Smooth muscle cell (in vitro differentiated cells): ENCODE results near the gene TMEM61. TPM values are rescaled to one million over a fixed set of nuclear protein-coding genes. Genes with fewer than 3 reads are reported as not detected.

Source experiments
- DNase-seq: peaks from one replicate; lab custom pipeline; 2025; ENCODE audit not compliant: unreplicated experiment; lab: John Stamatoyannopoulos, UW
- H2AFZ ChIP-seq: fragments of 200-600 bp; sonication (generic); 2 replicates; pipeline ENCODE4 v1.6.0; 2016; ENCODE audit warnings: antibody characterized with exemption, low read depth, mild to moderate bottlenecking
- H3F3A ChIP-seq: fragments of 200-600 bp; sonication (generic); 2 replicates; pipeline ENCODE4 v1.6.0; 2017; ENCODE audit warnings: antibody characterized with exemption, low read depth
- H3K27ac ChIP-seq: fragments of 200-600 bp; sonication (generic); 2 replicates; pipeline ENCODE4 v1.5.1; 2016; ENCODE audit warnings: low read depth, mild to moderate bottlenecking
- H3K27me3 ChIP-seq: fragments of 200-600 bp; sonication (generic); 2 replicates; pipeline ENCODE4 v1.6.1; 2016; ENCODE audit warnings: low read depth, mild to moderate bottlenecking
- H3K36me3 ChIP-seq: fragments of 200-600 bp; sonication (generic); 2 replicates; pipeline ENCODE4 v1.5.1; 2016; ENCODE audit warnings: low read depth
- H3K4me1 ChIP-seq: fragments of 200-600 bp; sonication (generic); 2 replicates; pipeline ENCODE4 v1.5.1; 2016; ENCODE audit warnings: low read depth
- H3K4me2 ChIP-seq: fragments of 200-600 bp; sonication (generic); 2 replicates; pipeline ENCODE4 v1.6.0; 2016; ENCODE audit warnings: mild to moderate bottlenecking
- H3K4me3 ChIP-seq: fragments of 200-600 bp; sonication (generic); 2 replicates; pipeline ENCODE4 v1.5.1; 2016; ENCODE audit warnings: mild to moderate bottlenecking
- H3K79me2 ChIP-seq: fragments of 200-600 bp; sonication (generic); 2 replicates; pipeline ENCODE4 v1.6.0; 2016; ENCODE audit warnings: low read depth, mild to moderate bottlenecking
- H3K9ac ChIP-seq: fragments of 200-600 bp; sonication (generic); 2 replicates; pipeline ENCODE4 v1.6.0; 2016; ENCODE audit warnings: low read depth
- H3K9me3 ChIP-seq: fragments of 200-600 bp; sonication (generic); replicated peaks from 2 replicates; pipeline ENCODE4 v1.5.1; 2016; ENCODE audit warnings: low read depth
- H4K20me1 ChIP-seq: fragments of 200-600 bp; sonication (generic); 2 replicates; pipeline ENCODE4 v1.6.0; 2016; ENCODE audit warnings: low read depth
- WGBS: methylation state at CpG from one replicate; pipeline ENCODE4 v1.1.7; 2016; ENCODE audit warnings: low lambda C conversion rate; 5-methylcytosine and 5-hydroxymethylcytosine counted together
- polyA plus RNA-seq: library from polyadenylated mRNA; unstranded; fragments of >200 nt; fragmentation: Nextera tagmentation; extraction: Ambion mirVana; gene quantifications from 2 replicates; pipeline ENCODE4 v1.2.1, GENCODE V29; 2016
- total RNA-seq: library from RNA; depleted of rRNA; stranded (reverse); fragments of >200 nt; gene quantifications from 2 replicates; pipeline ENCODE4 v1.2.3, GENCODE V29; 2014
- TF ChIP-seq, protein P1 (sequence below): fragments of 200-600 bp; sonication (generic); IDR thresholded peaks from 2 replicates; pipeline ENCODE4 v1.5.1; 2017; ENCODE audit warnings: borderline replicate concordance, mild to moderate bottlenecking, antibody characterized with exemption; ENCODE audit not compliant: insufficient read depth, poor library complexity, severe bottlenecking

TMEM61 gene
- total and polyA plus RNA-seq, 2 experiments from 2014 or later, result 0.13 to 0.86 TPM

DNA sequence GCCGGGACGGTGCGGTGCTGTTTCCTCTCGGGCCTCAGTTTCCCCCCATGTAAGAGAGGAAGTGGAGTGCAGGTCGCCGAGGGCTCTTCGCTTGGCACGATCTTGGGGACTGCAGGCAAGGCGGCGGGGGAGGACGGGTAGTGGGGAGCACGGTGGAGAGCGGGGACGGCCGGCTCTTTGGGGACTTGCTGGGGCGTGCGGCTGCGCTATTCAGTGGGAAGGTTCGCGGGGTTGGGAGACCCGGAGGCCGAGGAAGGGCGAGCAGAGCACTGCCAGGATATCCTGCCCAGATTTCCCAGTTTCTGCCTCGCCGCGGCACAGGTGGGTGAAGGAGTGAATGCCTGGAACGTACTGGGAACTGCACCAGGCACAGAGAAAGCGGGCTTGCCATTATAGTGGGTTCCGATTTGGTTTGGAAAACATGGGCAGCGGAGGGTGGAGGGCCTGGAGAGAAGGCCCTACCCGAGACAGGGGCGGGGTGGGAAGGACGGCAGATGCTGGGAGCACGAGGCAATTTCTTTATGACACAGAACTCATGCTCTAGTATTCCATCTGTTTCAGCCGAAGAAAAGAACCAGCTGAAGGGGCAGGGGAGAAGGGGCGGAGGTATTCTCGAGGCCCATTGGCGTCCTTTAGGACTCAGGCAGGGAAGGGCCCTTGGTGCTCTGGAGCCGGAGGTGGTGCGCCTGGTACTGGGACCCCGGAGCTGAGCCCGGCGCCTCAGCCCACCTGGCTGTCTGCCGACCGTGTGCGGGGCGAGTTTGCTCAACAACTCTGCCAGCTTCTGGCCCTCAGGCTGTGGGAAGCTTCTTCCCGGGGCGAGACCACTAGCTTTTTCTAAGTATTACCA, 59.9 kb downstream of the TMEM61 start:
- Histone ChIP-seq H3K9me3 (no peaks in the 10 kb centered on the region), H3K27ac (no peak overlapping the region), H2AFZ (no peak overlapping the region), H3F3A (no peaks in the 10 kb centered on the region), H3K4me2 (peak overlapping the region; percentile 85), H3K27me3 (peaks cover 75% of the 10 kb centered on the region), H3K4me3 (peak overlapping the region; percentile 46), H3K4me1 (peaks cover 11% of the 10 kb centered on the region), H3K79me2 (no peaks in the 10 kb centered on the region), H3K36me3 (no peaks in the 10 kb centered on the region), H3K9ac (no peak overlapping the region), H4K20me1 (no peaks in the 10 kb centered on the region)
- 6% methylated on average over 44 of the region's 49 CpGs for WGBS
- no peak for DNase-seq
- TF ChIP-seq, protein P1, sequence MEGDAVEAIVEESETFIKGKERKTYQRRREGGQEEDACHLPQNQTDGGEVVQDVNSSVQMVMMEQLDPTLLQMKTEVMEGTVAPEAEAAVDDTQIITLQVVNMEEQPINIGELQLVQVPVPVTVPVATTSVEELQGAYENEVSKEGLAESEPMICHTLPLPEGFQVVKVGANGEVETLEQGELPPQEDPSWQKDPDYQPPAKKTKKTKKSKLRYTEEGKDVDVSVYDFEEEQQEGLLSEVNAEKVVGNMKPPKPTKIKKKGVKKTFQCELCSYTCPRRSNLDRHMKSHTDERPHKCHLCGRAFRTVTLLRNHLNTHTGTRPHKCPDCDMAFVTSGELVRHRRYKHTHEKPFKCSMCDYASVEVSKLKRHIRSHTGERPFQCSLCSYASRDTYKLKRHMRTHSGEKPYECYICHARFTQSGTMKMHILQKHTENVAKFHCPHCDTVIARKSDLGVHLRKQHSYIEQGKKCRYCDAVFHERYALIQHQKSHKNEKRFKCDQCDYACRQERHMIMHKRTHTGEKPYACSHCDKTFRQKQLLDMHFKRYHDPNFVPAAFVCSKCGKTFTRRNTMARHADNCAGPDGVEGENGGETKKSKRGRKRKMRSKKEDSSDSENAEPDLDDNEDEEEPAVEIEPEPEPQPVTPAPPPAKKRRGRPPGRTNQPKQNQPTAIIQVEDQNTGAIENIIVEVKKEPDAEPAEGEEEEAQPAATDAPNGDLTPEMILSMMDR, result no peak

DNA sequence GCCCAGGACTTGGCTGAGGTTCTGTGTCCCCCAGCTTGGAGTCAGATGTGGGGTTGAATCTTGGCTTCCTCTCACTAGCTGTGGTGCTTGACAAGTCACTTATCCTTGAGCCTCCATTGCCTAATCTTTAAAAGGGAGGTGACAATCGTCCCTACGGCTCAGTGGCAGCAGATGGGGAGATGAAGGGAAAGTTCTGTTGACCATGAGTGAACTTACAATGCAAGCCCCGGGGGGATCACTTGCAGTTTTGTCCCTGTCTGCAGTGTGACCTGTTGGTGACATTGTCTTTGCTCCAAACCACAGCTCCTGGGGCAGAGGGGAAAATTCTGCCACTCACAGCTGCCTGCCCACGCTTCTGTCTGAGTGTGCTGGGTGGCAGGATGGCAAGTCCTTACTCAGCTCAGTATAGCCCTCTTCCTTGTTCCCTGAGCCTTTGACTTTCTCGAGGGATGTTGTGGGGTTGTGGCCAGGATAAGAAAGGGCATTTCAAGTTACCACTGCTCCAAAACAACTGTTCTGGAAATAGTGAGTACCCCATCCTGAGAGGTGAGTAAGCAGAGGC, 60.6 kb downstream of the TMEM61 start:
- H3K36me3 ChIP-seq, result no peaks in the 10 kb centered on the region
- H3F3A ChIP-seq, result no peaks in the 10 kb centered on the region
- TF ChIP-seq, protein P1, result no peak
- H3K79me2 ChIP-seq, result no peaks in the 10 kb centered on the region
- H3K27me3 ChIP-seq, result peaks cover 68% of the 10 kb centered on the region
- H3K9me3 ChIP-seq, result no peaks in the 10 kb centered on the region
- H4K20me1 ChIP-seq, result no peaks in the 10 kb centered on the region
- no peak overlapping the region for H2AFZ ChIP-seq
- no peak overlapping the region for H3K27ac ChIP-seq
- H3K9ac ChIP-seq, result no peak overlapping the region
- 44% methylated on average over 5 of the region's 5 CpGs for WGBS
- no peak overlapping the region for H3K4me2 ChIP-seq
- H3K4me1 ChIP-seq, result peaks cover 11% of the 10 kb centered on the region
- peak overlapping the region; percentile 46 for H3K4me3 ChIP-seq
- DNase-seq, result no peak

DNA sequence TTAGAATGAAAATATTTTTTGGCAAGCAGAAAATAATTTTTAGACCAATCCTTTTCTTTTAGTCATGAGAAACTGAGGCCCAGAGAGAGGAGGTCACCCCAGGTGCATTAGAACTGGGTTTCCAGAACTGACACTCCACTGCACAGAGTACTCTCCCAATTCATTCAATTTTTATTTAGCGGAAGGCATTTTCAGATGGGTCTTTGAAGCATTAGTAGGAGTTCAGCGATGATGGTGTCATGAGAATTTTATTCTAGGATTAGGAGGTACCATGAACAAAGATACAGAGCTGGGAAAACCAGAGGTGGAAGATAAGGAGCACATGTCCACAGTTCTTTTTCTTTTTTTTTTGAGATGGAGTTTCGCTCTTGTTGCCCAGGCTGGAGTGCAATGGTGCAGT, 61.2 kb downstream of the TMEM61 start:
- no peak overlapping the region for H3K4me2 ChIP-seq
- TF ChIP-seq, protein P1, result no peak
- H3K4me3 ChIP-seq, result peak overlapping the region; percentile 46
- H4K20me1 ChIP-seq, result no peaks in the 10 kb centered on the region
- H3F3A ChIP-seq, result no peaks in the 10 kb centered on the region
- no peak for DNase-seq
- H2AFZ ChIP-seq, result no peak overlapping the region
- WGBS, result 85% methylated on average over 3 of the region's 3 CpGs
- peaks cover 62% of the 10 kb centered on the region for H3K27me3 ChIP-seq
- H3K36me3 ChIP-seq, result no peaks in the 10 kb centered on the region
- no peak overlapping the region for H3K27ac ChIP-seq
- H3K4me1 ChIP-seq, result peaks cover 11% of the 10 kb centered on the region
- H3K9me3 ChIP-seq, result no peaks in the 10 kb centered on the region
- no peaks in the 10 kb centered on the region for H3K79me2 ChIP-seq
- H3K9ac ChIP-seq, result no peak overlapping the region

Other genes starting within 250 kb of the TMEM61 start
- gene PARS2, start 216.1 kb upstream of the TMEM61 start, total RNA-seq, result 1.7 and 4.1 TPM in 2 replicates
- gene PARS2, start 216.1 kb upstream of the TMEM61 start, polyA plus RNA-seq, result 4.5 and 5.7 TPM in 2 replicates
- 1.3 TPM in 2 replicates for gene TTC22, start 179.3 kb upstream of the TMEM61 start, total RNA-seq
- 0.50 and 2.5 TPM in 2 replicates for gene TTC22, start 179.3 kb upstream of the TMEM61 start, polyA plus RNA-seq
- gene DHCR24, start 93.4 kb upstream of the TMEM61 start, total RNA-seq, result 47.2 and 54.7 TPM in 2 replicates
- gene DHCR24, start 93.4 kb upstream of the TMEM61 start, polyA plus RNA-seq, result 53.5 and 64.2 TPM in 2 replicates
- gene BSND, start 18.3 kb downstream of the TMEM61 start, total RNA-seq, result not detected in 2 replicates
- not detected in 2 replicates for gene BSND, start 18.3 kb downstream of the TMEM61 start, polyA plus RNA-seq
- 0.18 TPM in 1 of 2 replicates, not detected in the other for gene PCSK9, start 58.9 kb downstream of the TMEM61 start, total RNA-seq
- gene PCSK9, start 58.9 kb downstream of the TMEM61 start, polyA plus RNA-seq, result 0.47 and 0.70 TPM in 2 replicates
- 24.2 and 25.9 TPM in 2 replicates for gene USP24, start 234.7 kb downstream of the TMEM61 start, total RNA-seq
- gene USP24, start 234.7 kb downstream of the TMEM61 start, polyA plus RNA-seq, result 3.6 and 5.7 TPM in 2 replicates